CD4-positive, CD25-positive, alpha-beta regulatory T cell (primary cell): ENCODE results near the gene RCAN2. TPM values are rescaled to one million over a fixed set of nuclear protein-coding genes. Genes with fewer than 3 reads are reported as not detected.
A peak's percentile ranks its signal among the peaks of the same experiment; 100 is the strongest.

Experiments used
- ATAC-seq, 2 donors: fragments of 150-1000 bp; cut with Tn5 transposase; one replicate each; pipeline ENCODE4 v1.10.0; 2021; ENCODE audit warnings: low read depth in 2 of 2, moderate number of reproducible peaks in 2 of 2, moderate library complexity in 1 of 2
- DNase-seq, 3 donors: peaks; one replicate each; pipeline versions ENCODE4 v3.0.0 to v3.0.0-alpha.2; 2012 to 2022; ENCODE audit warnings: mixed read lengths in 1 of 3
- H3K27ac ChIP-seq: one replicate; pipeline ENCODE4 v1.7.0; 2013; ENCODE audit warnings: mild to moderate bottlenecking, low read length; ENCODE audit not compliant: insufficient read depth, poor library complexity, severe bottlenecking
- H3K27me3 ChIP-seq: one replicate; pipeline ENCODE4 v1.7.0; 2013; ENCODE audit warnings: low read length; ENCODE audit not compliant: control insufficient read depth, insufficient read depth
- H3K36me3 ChIP-seq: one replicate; pipeline ENCODE4 v1.7.0; 2013; ENCODE audit warnings: mild to moderate bottlenecking, low read length, moderate library complexity; ENCODE audit not compliant: control insufficient read depth, insufficient read depth
- H3K4me1 ChIP-seq: 2 replicates; pipeline ENCODE4 v1.7.0; 2013; ENCODE audit warnings: mild to moderate bottlenecking, low read length; ENCODE audit not compliant: insufficient read depth, control insufficient read depth, poor library complexity, severe bottlenecking
- H3K4me3 ChIP-seq: one replicate; pipeline ENCODE4 v1.7.0; 2013; ENCODE audit warnings: low read depth, mild to moderate bottlenecking, low read length, moderate library complexity
- H3K9me3 ChIP-seq, 2 experiments: 1 replicate in 1 of 2; 2 replicates in 1 of 2; pipeline ENCODE4 v1.7.0; 2013; ENCODE audit warnings: low read length in 2 of 2, mild to moderate bottlenecking in 1 of 2, moderate library complexity in 1 of 2; ENCODE audit not compliant: control insufficient read depth in 2 of 2
- H3K27ac Mint-ChIP-seq, 3 donors: one replicate each; pipeline ENCODE4 v1.8.0; 2020 to 2022; ENCODE audit warnings: mild to moderate bottlenecking in 3 of 3, mixed read lengths in 3 of 3, moderate library complexity in 2 of 3
- H3K27me3 Mint-ChIP-seq: one replicate; pipeline ENCODE4 v1.8.0; 2022; ENCODE audit warnings: mild to moderate bottlenecking, mixed read lengths
- H3K36me3 Mint-ChIP-seq: one replicate; pipeline ENCODE4 v1.8.0; 2020; ENCODE audit warnings: mixed read lengths
- H3K4me1 Mint-ChIP-seq, 4 donors: one replicate each; pipeline ENCODE4 v1.8.0; 2020 to 2022; ENCODE audit warnings: mixed read lengths in 4 of 4, mild to moderate bottlenecking in 1 of 4
- H3K4me3 Mint-ChIP-seq, 4 donors: one replicate each; pipeline ENCODE4 v1.8.0; 2020 to 2022; ENCODE audit warnings: mild to moderate bottlenecking in 4 of 4, mixed read lengths in 4 of 4, moderate library complexity in 3 of 4
- H3K9me3 Mint-ChIP-seq, 7 donors: one replicate each; pipeline ENCODE4 v1.8.0; 2020 to 2022; ENCODE audit warnings: mixed read lengths in 7 of 7, mild to moderate bottlenecking in 3 of 7, moderate library complexity in 2 of 7
- polyA plus RNA-seq, 4 donors: library from polyadenylated mRNA; unstranded; fragments of 300-500 nt; fragmentation: Illumina TruSeq; gene quantifications; one replicate each; pipeline ENCODE4 v1.2.3, GENCODE V29; 2021
- total RNA-seq: library from RNA; stranded (reverse); gene quantifications from one replicate; pipeline ENCODE4 v1.2.3, GENCODE V29; 2022

The RCAN2 gene
- total and polyA plus RNA-seq, 5 donors from 2014 or later: 0.08 to 0.14 TPM; not detected in 3

GRCh38 chr6:46222286-46222685 is 269.0 kb downstream of the RCAN2 start:
- Mint-ChIP-seq H3K27ac (no peak overlapping the region), H3K27me3 (peaks cover 8% of the 10 kb centered on the region), H3K36me3 (no peaks in the 10 kb centered on the region), H3K4me3 (no peak overlapping the region), H3K9me3 (peaks cover 0 to 3% (median 0%) of the 10 kb centered on the region in 7 donors), H3K4me1 (no peaks in the 10 kb centered on the region)
- Histone ChIP-seq H3K9me3 (no peaks in the 10 kb centered on the region), H3K4me3 (no peak overlapping the region), H3K27ac (no peak overlapping the region), H3K36me3 (no peaks in the 10 kb centered on the region), H3K4me1 (no peaks in the 10 kb centered on the region), H3K27me3 (no peaks in the 10 kb centered on the region)
- DNase-seq (no peak), ATAC-seq (no peak)

DNA sequence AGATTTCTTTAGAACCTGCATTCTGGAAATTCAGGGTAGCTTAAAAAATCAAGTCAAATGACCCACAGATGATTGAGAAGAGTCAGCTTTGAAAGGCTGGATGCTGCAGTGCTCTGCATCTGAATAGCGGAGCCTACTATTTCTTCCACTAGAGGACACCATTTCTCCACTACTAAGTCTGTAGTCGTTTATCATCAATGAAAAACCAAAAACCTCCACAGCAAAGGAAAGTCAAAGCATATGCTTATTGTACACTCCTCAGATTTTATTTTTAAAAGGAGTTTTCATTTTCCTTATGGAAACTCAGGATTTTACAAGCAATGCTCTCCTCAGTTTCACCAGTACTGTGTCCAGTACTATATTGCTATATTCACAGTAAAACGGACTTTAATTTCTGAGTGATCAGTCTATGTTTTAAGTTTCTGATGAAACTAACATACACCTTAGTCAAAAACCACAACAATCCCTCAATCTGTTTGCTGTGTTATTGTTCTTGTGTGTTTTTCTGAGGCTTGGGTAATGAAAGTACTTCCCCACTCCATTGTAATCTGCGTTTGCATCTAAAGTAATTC is 269.9 kb downstream of the RCAN2 start:
- Histone ChIP-seq H3K4me1 (no peaks in the 10 kb centered on the region), H3K36me3 (no peaks in the 10 kb centered on the region), H3K27ac (no peak overlapping the region), H3K9me3 (no peaks in the 10 kb centered on the region), H3K27me3 (no peaks in the 10 kb centered on the region), H3K4me3 (no peak overlapping the region)
- Mint-ChIP-seq H3K4me3 (no peak overlapping the region), H3K27ac (no peak overlapping the region), H3K9me3 (peaks cover 0 to 3% (median 0%) of the 10 kb centered on the region in 7 donors), H3K36me3 (no peaks in the 10 kb centered on the region), H3K27me3 (peaks cover 8% of the 10 kb centered on the region), H3K4me1 (no peaks in the 10 kb centered on the region)
- ATAC-seq (no peak), DNase-seq (peak in 1 of 3 donors; percentile 29)

GRCh38 chr6:46220352-46221221 is 270.7 kb downstream of the RCAN2 start:
- H3K27ac Mint-ChIP-seq: peak overlapping the region in 1 of 3 donors; percentile 57
- H3K4me3 Mint-ChIP-seq: no peak overlapping the region
- H3K4me1 Mint-ChIP-seq: no peaks in the 10 kb centered on the region
- Histone ChIP-seq H3K4me3 (no peak overlapping the region), H3K36me3 (no peaks in the 10 kb centered on the region), H3K27me3 (no peaks in the 10 kb centered on the region), H3K4me1 (no peaks in the 10 kb centered on the region), H3K9me3 (no peaks in the 10 kb centered on the region), H3K27ac (no peak overlapping the region)
- H3K9me3 Mint-ChIP-seq: peaks cover 0 to 3% (median 0%) of the 10 kb centered on the region in 7 donors
- peak in 1 of 3 donors; percentile 2 for DNase-seq
- ATAC-seq: no peak
- no peaks in the 10 kb centered on the region for H3K36me3 Mint-ChIP-seq
- H3K27me3 Mint-ChIP-seq: peaks cover 8% of the 10 kb centered on the region

DNA sequence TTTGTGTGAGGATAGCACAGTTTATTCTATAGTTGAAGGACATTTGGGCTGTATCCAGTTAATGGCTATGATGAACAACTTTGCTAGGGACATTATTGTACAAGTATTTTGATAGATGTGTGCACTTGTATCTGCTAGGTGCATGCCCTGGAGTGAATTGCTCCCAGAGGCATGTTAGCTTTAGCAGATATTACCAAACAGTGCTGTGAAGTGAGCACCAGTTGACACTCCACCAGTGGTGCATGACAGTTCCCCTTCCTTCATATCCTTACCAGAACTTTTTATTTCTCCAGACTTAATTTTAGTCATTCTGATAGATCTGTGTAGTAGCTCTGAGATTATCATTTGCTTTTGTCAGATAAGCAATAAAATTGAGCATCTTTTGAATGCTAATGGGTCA is 271.6 kb downstream of the RCAN2 start:
- Histone ChIP-seq H3K27ac (no peak overlapping the region), H3K4me3 (no peak overlapping the region), H3K4me1 (no peaks in the 10 kb centered on the region), H3K27me3 (no peaks in the 10 kb centered on the region), H3K36me3 (no peaks in the 10 kb centered on the region), H3K9me3 (no peaks in the 10 kb centered on the region)
- no peak for DNase-seq
- no peak overlapping the region for H3K4me3 Mint-ChIP-seq
- no peak overlapping the region for H3K27ac Mint-ChIP-seq
- no peaks in the 10 kb centered on the region for H3K4me1 Mint-ChIP-seq
- peaks cover 0 to 3% (median 0%) of the 10 kb centered on the region in 7 donors for H3K9me3 Mint-ChIP-seq
- H3K27me3 Mint-ChIP-seq: peaks cover 8% of the 10 kb centered on the region
- ATAC-seq: no peak
- no peaks in the 10 kb centered on the region for H3K36me3 Mint-ChIP-seq

DNA sequence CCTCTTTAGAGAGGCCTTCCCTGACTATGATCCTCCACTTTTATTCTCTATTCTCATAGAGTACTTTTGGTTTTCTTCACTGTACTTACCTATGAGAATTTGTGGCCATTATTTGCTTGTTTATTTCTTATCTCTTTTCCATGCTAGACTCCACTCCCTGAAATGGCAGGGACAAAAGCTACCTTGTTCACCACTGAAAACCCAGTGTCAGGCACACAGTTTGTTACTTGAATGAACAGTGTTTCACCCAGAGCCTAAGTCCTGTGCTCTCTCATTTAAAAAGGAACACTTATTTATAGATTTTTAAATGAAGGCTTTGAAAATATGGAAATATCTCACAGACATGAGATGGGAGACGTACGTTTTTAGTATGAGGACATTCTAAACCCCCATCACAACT is 272.8 kb downstream of the RCAN2 start:
- no peak for DNase-seq
- H3K27me3 Mint-ChIP-seq: peaks cover 8% of the 10 kb centered on the region
- no peak for ATAC-seq
- no peak overlapping the region for H3K4me3 Mint-ChIP-seq
- H3K27ac Mint-ChIP-seq: no peak overlapping the region
- H3K4me1 Mint-ChIP-seq: no peaks in the 10 kb centered on the region
- H3K27ac ChIP-seq: no peak overlapping the region
- H3K36me3 Mint-ChIP-seq: no peaks in the 10 kb centered on the region
- H3K9me3 ChIP-seq: no peaks in the 10 kb centered on the region
- no peaks in the 10 kb centered on the region for H3K36me3 ChIP-seq
- peaks cover 0 to under 1% (median 0%) of the 10 kb centered on the region in 7 donors for H3K9me3 Mint-ChIP-seq
- no peaks in the 10 kb centered on the region for H3K27me3 ChIP-seq
- no peak overlapping the region for H3K4me3 ChIP-seq
- H3K4me1 ChIP-seq: no peaks in the 10 kb centered on the region

DNA sequence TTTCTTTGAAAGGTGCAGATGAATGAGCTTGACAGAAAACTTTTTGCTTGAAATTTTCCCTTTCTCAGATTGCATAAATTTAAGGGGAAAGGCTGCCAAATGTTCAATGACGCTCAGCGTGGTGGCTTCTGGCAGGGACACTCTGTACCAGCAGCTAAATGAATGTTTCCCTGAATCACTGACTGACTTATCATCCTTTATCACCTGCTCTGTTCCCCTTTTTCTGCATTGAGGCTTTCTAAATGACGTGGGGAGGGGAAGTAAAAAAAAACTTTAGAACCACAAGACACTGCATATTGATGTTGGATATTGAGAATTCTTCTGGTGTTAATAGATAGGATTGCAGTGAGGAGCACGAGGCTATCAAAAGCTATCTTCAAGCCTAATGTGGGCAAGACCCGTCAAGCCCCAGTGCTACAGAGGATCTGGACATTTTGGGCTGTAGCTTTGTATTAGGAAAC is 273.5 kb downstream of the RCAN2 start:
- Histone ChIP-seq H3K9me3 (no peaks in the 10 kb centered on the region), H3K4me3 (no peak overlapping the region), H3K36me3 (no peaks in the 10 kb centered on the region), H3K4me1 (no peaks in the 10 kb centered on the region), H3K27me3 (no peaks in the 10 kb centered on the region), H3K27ac (no peak overlapping the region)
- DNase-seq (no peak), ATAC-seq (peak; percentile 18 to 34)
- Mint-ChIP-seq H3K36me3 (no peaks in the 10 kb centered on the region), H3K27me3 (peaks cover 8% of the 10 kb centered on the region), H3K9me3 (peaks cover 0 to 2% (median 0%) of the 10 kb centered on the region in 7 donors), H3K27ac (no peak overlapping the region), H3K4me1 (no peaks in the 10 kb centered on the region), H3K4me3 (no peak overlapping the region)

DNA sequence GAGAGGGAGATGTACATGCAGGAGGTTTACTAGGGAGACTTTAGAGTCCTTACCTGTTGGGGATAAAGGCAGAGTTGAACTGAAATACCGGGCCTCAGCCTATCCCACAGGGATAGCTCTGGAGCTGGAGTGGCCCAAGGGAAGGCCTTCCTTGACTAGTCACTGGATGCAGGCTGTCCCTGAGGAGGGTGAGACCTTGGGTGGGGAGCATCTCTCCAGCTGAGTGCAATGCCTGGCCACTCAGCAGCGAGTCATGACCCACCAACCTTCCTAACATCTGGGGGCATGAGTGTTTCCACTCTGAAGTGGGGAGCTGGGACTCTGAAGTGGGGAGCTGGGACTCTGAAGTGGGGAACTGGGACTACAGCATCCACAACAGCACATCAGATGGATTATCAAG is 274.4 kb downstream of the RCAN2 start:
- no peak overlapping the region for H3K4me3 Mint-ChIP-seq
- H3K27ac Mint-ChIP-seq: no peak overlapping the region
- H3K4me3 ChIP-seq: no peak overlapping the region
- peaks cover 8% of the 10 kb centered on the region for H3K27me3 Mint-ChIP-seq
- no peaks in the 10 kb centered on the region for H3K9me3 ChIP-seq
- no peaks in the 10 kb centered on the region for H3K27me3 ChIP-seq
- peaks cover 0 to 2% (median 0%) of the 10 kb centered on the region in 7 donors for H3K9me3 Mint-ChIP-seq
- H3K36me3 ChIP-seq: no peaks in the 10 kb centered on the region
- H3K4me1 Mint-ChIP-seq: no peaks in the 10 kb centered on the region
- DNase-seq (no peak), ATAC-seq (no peak)
- H3K36me3 Mint-ChIP-seq: no peaks in the 10 kb centered on the region
- H3K27ac ChIP-seq: no peak overlapping the region
- no peaks in the 10 kb centered on the region for H3K4me1 ChIP-seq
